Neuron (in vitro differentiated cells): Measurements from ENCODE around the gene ASPA.
"Not testable (repeated sequence)": the region's sequence is repeated elsewhere in the genome, so short reads cannot be mapped to it uniquely, and the experiment has no call there.

ENCODE experiments used
- H2AFZ ChIP-seq: one replicate; pipeline ENCODE4 v1.6.1; 2013; ENCODE audit warnings: low read depth, mild to moderate bottlenecking, inconsistent platforms, low read length, moderate library complexity
- H3K27me3 ChIP-seq: one replicate; pipeline ENCODE4 v1.6.1; 2013; ENCODE audit warnings: low read length; ENCODE audit not compliant: insufficient read depth
- H3K36me3 ChIP-seq: one replicate; pipeline ENCODE4 v1.6.1; 2013; ENCODE audit warnings: low read length; ENCODE audit not compliant: insufficient read depth
- H3K4me1 ChIP-seq: one replicate; pipeline ENCODE4 v1.6.1; 2013; ENCODE audit warnings: low read length; ENCODE audit not compliant: insufficient read depth
- H3K4me3 ChIP-seq: 2 replicates; pipeline ENCODE4 v1.5.1; 2013; ENCODE audit warnings: mild to moderate bottlenecking, low read length, moderate library complexity
- H3K9me3 ChIP-seq: one replicate; pipeline ENCODE4 v1.6.1; 2013; ENCODE audit warnings: low read length

ASPA gene

GRCh38 chr17:3475812-3476610 lies at the start of gene ASPA:
Gene ASPA, plus strand, starts transcription at chr17:3475997. Its CDS starts 163 bp downstream, at chr17:3476160.
- H3K4me3 ChIP-seq, result no peak within 1 kb of the TSS
- peaks cover 5% of the 10 kb centered on the region for H3K27me3 ChIP-seq
- no peaks in the 10 kb centered on the region for H3K9me3 ChIP-seq
- no peaks in the 10 kb centered on the region for H3K36me3 ChIP-seq
- H2AFZ ChIP-seq, result no peak within 1 kb of the TSS
- H3K4me1 ChIP-seq, result peaks cover 5% of the 10 kb centered on the region

- H3K4me3 ChIP-seq, H3K4me1 ChIP-seq, H3K27me3 ChIP-seq, H3K36me3 ChIP-seq, H2AFZ ChIP-seq, H3K9me3 ChIP-seq: not testable (repeated sequence)
These were observed 42.6 kb upstream of the ASPA start for GRCh38 chr17:3433215-3433614.

- no peaks in the 10 kb centered on the region for H3K9me3 ChIP-seq
- no peak within 1 kb of the TSS for H2AFZ ChIP-seq
- no peak within 1 kb of the TSS for H3K4me3 ChIP-seq
- H3K4me1 ChIP-seq, result no peaks in the 10 kb centered on the region
- no peaks in the 10 kb centered on the region for H3K36me3 ChIP-seq
- no peaks in the 10 kb centered on the region for H3K27me3 ChIP-seq
These were observed 42.1 kb upstream of the ASPA start, which contains the start of gene OR1E2 for GRCh38 chr17:3433741-3434140. Gene OR1E2, minus strand, starts transcription at chr17:3433841. Its CDS starts 0 bp downstream, at chr17:3433841.

GRCh38 chr17:3438368-3438767 lies 37.4 kb upstream of the ASPA start:
- H2AFZ ChIP-seq, result no peak overlapping the region
- H3K4me1 ChIP-seq, result no peaks in the 10 kb centered on the region

GRCh38 chr17:3440451-3440850 lies 35.3 kb upstream of the ASPA start:
- Histone ChIP-seq H3K36me3 (no peaks in the 10 kb centered on the region), H3K9me3 (no peaks in the 10 kb centered on the region), H3K4me1 (no peaks in the 10 kb centered on the region)

More at GRCh38 chr17:3438368-3438767, 37.4 kb upstream of the ASPA start:
- no peaks in the 10 kb centered on the region for H3K36me3 ChIP-seq
- H3K9me3 ChIP-seq, result no peaks in the 10 kb centered on the region
- H3K4me3 ChIP-seq, result no peak overlapping the region
- peaks cover 2% of the 10 kb centered on the region for H3K27me3 ChIP-seq

GRCh38 chr17:3447625-3448024 lies 28.2 kb upstream of the ASPA start:
- no peaks in the 10 kb centered on the region for H3K9me3 ChIP-seq
- H3K4me3 ChIP-seq, result no peak overlapping the region
- H3K27me3 ChIP-seq, result no peaks in the 10 kb centered on the region
- no peaks in the 10 kb centered on the region for H3K4me1 ChIP-seq
- no peak overlapping the region for H2AFZ ChIP-seq
- H3K36me3 ChIP-seq, result no peaks in the 10 kb centered on the region

More at GRCh38 chr17:3440451-3440850, 35.3 kb upstream of the ASPA start:
- Histone ChIP-seq H3K27me3 (peaks cover 2% of the 10 kb centered on the region), H2AFZ (no peak overlapping the region), H3K4me3 (no peak overlapping the region)

- H3K36me3 ChIP-seq, result no peaks in the 10 kb centered on the region
- no peaks in the 10 kb centered on the region for H3K4me1 ChIP-seq
- no peak overlapping the region for H2AFZ ChIP-seq
- no peaks in the 10 kb centered on the region for H3K27me3 ChIP-seq
- no peaks in the 10 kb centered on the region for H3K9me3 ChIP-seq
- no peak overlapping the region for H3K4me3 ChIP-seq
These were observed 27.6 kb upstream of the ASPA start for GRCh38 chr17:3448059-3448665.

GRCh38 chr17:3466355-3466754 lies 9.4 kb upstream of the ASPA start:
- H3K27me3 ChIP-seq, H3K4me1 ChIP-seq, H2AFZ ChIP-seq, H3K9me3 ChIP-seq, H3K36me3 ChIP-seq, H3K4me3 ChIP-seq: not testable (repeated sequence)

- no peak overlapping the region for H3K4me3 ChIP-seq
These were observed 6.3 kb upstream of the ASPA start for GRCh38 chr17:3469529-3469928.

GRCh38 chr17:3471599-3471998 lies 4.2 kb upstream of the ASPA start, which contains the start of gene SPATA22:
Gene SPATA22, minus strand, starts transcription at chr17:3471819. Its CDS starts 2,494 bp downstream, at chr17:3469325.
- Histone ChIP-seq H2AFZ (no peak within 1 kb of the TSS), H3K4me1 (peaks cover 5% of the 10 kb centered on the region), H3K9me3 (no peaks in the 10 kb centered on the region), H3K4me3 (no peak within 1 kb of the TSS), H3K27me3 (no peaks in the 10 kb centered on the region), H3K36me3 (no peaks in the 10 kb centered on the region)

More at GRCh38 chr17:3469529-3469928, 6.3 kb upstream of the ASPA start:
- no peaks in the 10 kb centered on the region for H3K9me3 ChIP-seq
- no peaks in the 10 kb centered on the region for H3K36me3 ChIP-seq
- H3K27me3 ChIP-seq, result no peaks in the 10 kb centered on the region
- H2AFZ ChIP-seq, result no peak overlapping the region
- H3K4me1 ChIP-seq, result no peaks in the 10 kb centered on the region

- no peaks in the 10 kb centered on the region for H3K9me3 ChIP-seq
- H3K4me1 ChIP-seq, result peaks cover 5% of the 10 kb centered on the region
- no peaks in the 10 kb centered on the region for H3K27me3 ChIP-seq
- H2AFZ ChIP-seq, result no peak overlapping the region
- H3K36me3 ChIP-seq, result no peaks in the 10 kb centered on the region
- no peak overlapping the region for H3K4me3 ChIP-seq
These were observed 3.7 kb upstream of the ASPA start for GRCh38 chr17:3472137-3472536.

- H3K27me3 ChIP-seq, result peaks cover 2% of the 10 kb centered on the region
- H3K36me3 ChIP-seq, result no peaks in the 10 kb centered on the region
- no peaks in the 10 kb centered on the region for H3K9me3 ChIP-seq
- peaks cover 5% of the 10 kb centered on the region for H3K4me1 ChIP-seq
- H3K4me3 ChIP-seq, result no peak overlapping the region
- no peak overlapping the region for H2AFZ ChIP-seq
These were observed 1.6 kb upstream of the ASPA start for GRCh38 chr17:3474212-3474611.

- no peak overlapping the region for H3K4me3 ChIP-seq
- no peaks in the 10 kb centered on the region for H3K36me3 ChIP-seq
- H2AFZ ChIP-seq, result no peak overlapping the region
- H3K27me3 ChIP-seq, result peaks cover 2% of the 10 kb centered on the region
- no peaks in the 10 kb centered on the region for H3K9me3 ChIP-seq
- peaks cover 5% of the 10 kb centered on the region for H3K4me1 ChIP-seq
These were observed 529 bp upstream of the ASPA start for GRCh38 chr17:3475251-3475685.
